ENCODE measurements around the gene DCST2. TPM values are rescaled to one million over a fixed set of nuclear protein-coding genes. Genes with fewer than 3 reads are reported as not detected.

DCST2 gene
- total and polyA plus RNA-seq, 9 of the 15 experiments (the other 6 are each of a cell fraction or from before 2014, with no cell fraction given), result 0.09 to 0.49 (median 0.11) TPM; not detected in 3

DNA sequence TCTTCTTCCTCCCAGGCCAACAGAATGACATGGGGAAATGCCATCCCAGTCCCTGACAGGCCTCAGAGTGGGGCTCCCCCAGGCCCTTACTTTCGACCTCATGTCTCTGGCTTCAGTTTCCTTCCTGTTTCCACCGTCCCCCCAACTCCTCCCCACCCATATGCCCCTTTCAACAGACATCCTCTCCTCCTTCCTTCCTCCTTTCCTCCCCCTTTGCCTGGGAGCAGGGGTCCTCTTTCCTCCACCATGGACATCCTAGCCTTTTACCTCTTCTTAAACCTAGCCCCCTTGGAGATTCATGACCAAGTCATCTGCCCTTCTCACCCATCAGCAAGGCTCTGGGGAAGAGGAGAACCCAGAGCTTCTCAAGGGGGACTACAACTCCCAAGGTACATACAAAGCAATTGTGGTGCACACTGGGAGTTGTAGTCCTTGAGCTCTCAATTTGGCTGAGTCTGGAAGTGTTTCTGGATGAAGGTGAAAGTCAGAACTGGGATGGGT is 26.9 kb downstream of the DCST2 start (continued):
- TF ChIP-seq, protein P1, sequence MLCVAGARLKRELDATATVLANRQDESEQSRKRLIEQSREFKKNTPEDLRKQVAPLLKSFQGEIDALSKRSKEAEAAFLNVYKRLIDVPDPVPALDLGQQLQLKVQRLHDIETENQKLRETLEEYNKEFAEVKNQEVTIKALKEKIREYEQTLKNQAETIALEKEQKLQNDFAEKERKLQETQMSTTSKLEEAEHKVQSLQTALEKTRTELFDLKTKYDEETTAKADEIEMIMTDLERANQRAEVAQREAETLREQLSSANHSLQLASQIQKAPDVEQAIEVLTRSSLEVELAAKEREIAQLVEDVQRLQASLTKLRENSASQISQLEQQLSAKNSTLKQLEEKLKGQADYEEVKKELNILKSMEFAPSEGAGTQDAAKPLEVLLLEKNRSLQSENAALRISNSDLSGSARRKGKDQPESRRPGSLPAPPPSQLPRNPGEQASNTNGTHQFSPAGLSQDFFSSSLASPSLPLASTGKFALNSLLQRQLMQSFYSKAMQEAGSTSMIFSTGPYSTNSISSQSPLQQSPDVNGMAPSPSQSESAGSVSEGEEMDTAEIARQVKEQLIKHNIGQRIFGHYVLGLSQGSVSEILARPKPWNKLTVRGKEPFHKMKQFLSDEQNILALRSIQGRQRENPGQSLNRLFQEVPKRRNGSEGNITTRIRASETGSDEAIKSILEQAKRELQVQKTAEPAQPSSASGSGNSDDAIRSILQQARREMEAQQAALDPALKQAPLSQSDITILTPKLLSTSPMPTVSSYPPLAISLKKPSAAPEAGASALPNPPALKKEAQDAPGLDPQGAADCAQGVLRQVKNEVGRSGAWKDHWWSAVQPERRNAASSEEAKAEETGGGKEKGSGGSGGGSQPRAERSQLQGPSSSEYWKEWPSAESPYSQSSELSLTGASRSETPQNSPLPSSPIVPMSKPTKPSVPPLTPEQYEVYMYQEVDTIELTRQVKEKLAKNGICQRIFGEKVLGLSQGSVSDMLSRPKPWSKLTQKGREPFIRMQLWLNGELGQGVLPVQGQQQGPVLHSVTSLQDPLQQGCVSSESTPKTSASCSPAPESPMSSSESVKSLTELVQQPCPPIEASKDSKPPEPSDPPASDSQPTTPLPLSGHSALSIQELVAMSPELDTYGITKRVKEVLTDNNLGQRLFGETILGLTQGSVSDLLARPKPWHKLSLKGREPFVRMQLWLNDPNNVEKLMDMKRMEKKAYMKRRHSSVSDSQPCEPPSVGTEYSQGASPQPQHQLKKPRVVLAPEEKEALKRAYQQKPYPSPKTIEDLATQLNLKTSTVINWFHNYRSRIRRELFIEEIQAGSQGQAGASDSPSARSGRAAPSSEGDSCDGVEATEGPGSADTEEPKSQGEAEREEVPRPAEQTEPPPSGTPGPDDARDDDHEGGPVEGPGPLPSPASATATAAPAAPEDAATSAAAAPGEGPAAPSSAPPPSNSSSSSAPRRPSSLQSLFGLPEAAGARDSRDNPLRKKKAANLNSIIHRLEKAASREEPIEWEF (CRISPR knock-in tag; IDR thresholded peaks at IDR 0.05), result no peak
- TF ChIP-seq ZNF143 (CRISPR knock-in tag; IDR thresholded peaks at IDR 0.05) (peak; percentile 83), MBD2 (IDR thresholded peaks at IDR 0.05; ENCODE audit: borderline replicate concordance, low read depth) (peak; percentile 48; the same call in 1 of the 2 replicates), IRF2 (CRISPR knock-in tag; IDR thresholded peaks at IDR 0.05) (no peak), STAT6 (CRISPR knock-in tag; IDR thresholded peaks at IDR 0.05) (no peak), ARID4B (CRISPR knock-in tag; IDR thresholded peaks at IDR 0.05) (no peak)
- TF ChIP-seq, protein P2, sequence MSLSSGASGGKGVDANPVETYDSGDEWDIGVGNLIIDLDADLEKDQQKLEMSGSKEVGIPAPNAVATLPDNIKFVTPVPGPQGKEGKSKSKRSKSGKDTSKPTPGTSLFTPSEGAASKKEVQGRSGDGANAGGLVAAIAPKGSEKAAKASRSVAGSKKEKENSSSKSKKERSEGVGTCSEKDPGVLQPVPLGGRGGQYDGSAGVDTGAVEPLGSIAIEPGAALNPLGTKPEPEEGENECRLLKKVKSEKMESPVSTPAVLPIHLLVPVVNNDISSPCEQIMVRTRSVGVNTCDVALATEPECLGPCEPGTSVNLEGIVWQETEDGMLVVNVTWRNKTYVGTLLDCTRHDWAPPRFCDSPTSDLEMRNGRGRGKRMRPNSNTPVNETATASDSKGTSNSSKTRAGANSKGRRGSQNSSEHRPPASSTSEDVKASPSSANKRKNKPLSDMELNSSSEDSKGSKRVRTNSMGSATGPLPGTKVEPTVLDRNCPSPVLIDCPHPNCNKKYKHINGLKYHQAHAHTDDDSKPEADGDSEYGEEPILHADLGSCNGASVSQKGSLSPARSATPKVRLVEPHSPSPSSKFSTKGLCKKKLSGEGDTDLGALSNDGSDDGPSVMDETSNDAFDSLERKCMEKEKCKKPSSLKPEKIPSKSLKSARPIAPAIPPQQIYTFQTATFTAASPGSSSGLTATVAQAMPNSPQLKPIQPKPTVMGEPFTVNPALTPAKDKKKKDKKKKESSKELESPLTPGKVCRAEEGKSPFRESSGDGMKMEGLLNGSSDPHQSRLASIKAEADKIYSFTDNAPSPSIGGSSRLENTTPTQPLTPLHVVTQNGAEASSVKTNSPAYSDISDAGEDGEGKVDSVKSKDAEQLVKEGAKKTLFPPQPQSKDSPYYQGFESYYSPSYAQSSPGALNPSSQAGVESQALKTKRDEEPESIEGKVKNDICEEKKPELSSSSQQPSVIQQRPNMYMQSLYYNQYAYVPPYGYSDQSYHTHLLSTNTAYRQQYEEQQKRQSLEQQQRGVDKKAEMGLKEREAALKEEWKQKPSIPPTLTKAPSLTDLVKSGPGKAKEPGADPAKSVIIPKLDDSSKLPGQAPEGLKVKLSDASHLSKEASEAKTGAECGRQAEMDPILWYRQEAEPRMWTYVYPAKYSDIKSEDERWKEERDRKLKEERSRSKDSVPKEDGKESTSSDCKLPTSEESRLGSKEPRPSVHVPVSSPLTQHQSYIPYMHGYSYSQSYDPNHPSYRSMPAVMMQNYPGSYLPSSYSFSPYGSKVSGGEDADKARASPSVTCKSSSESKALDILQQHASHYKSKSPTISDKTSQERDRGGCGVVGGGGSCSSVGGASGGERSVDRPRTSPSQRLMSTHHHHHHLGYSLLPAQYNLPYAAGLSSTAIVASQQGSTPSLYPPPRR (CRISPR knock-in tag; IDR thresholded peaks at IDR 0.05; ENCODE audit: borderline replicate concordance), result no peak

All from K562 (cell line).